ENCODE data around the gene CHST15. TPM values are rescaled to one million over a fixed set of nuclear protein-coding genes. Genes with fewer than 3 reads are reported as not detected.

CHST15 gene
- total RNA-seq, 1 donor from 2014 or later: 11.1 TPM

DNA sequence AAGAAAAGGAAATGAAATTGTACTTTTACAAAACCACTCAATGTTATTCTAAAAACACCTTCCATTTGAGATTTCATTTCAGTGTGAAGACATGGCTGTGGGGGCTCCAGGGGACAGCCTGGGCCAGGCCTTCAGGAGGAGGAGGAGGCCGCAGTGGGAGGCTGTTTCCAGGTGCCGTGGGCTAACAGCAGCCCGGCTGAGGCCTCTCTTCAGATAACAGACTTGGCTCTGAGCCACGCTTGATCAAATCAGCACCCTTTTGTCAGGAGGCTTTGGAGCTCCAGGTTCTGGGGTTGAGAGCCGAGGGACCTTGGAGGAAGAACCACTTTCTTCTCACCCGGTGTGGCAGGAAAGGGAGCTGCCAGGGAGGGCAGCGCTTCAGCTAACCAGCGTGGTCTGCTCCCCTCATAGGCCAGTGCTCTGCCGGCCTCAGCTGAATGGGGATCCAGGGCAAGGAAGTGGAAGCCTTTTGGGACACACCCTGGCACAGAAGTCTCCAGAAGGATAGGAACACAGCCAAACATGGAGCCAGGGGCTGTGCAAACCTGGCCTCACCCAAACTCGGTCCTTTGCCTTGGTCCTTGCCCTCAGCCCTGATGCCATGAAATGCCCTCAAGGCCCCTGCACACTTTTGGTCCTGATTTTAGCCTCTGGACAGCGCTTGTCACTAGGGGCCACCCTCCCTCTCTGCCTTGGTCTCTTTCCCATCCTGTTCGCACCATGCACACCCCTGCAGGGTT, 23.5 kb upstream of the CHST15 start:
- H3K27me3 ChIP-seq (ENCODE audit: control insufficient read depth, insufficient read depth, low read length): no peaks in the 10 kb centered on the region
- no peak for DNase-seq (ENCODE audit: low read depth)
- H3K36me3 ChIP-seq (ENCODE audit: control insufficient read depth, insufficient read depth, low read length): no peaks in the 10 kb centered on the region
- TF ChIP-seq, protein P1, sequence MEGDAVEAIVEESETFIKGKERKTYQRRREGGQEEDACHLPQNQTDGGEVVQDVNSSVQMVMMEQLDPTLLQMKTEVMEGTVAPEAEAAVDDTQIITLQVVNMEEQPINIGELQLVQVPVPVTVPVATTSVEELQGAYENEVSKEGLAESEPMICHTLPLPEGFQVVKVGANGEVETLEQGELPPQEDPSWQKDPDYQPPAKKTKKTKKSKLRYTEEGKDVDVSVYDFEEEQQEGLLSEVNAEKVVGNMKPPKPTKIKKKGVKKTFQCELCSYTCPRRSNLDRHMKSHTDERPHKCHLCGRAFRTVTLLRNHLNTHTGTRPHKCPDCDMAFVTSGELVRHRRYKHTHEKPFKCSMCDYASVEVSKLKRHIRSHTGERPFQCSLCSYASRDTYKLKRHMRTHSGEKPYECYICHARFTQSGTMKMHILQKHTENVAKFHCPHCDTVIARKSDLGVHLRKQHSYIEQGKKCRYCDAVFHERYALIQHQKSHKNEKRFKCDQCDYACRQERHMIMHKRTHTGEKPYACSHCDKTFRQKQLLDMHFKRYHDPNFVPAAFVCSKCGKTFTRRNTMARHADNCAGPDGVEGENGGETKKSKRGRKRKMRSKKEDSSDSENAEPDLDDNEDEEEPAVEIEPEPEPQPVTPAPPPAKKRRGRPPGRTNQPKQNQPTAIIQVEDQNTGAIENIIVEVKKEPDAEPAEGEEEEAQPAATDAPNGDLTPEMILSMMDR (IDR thresholded peaks at IDR 0.05; ENCODE audit: insufficient read depth, low read length, severe bottlenecking): no peak
- FAIRE-seq: no peak
- H3K4me3 ChIP-seq (ENCODE audit: low read depth, low read length): no peak overlapping the region

- TF ChIP-seq, protein P1 (IDR thresholded peaks at IDR 0.05; ENCODE audit: insufficient read depth, low read length, severe bottlenecking): no peak
- no peaks in the 10 kb centered on the region for H3K36me3 ChIP-seq (ENCODE audit: control insufficient read depth, insufficient read depth, low read length)
- DNase-seq (ENCODE audit: low read depth) (no peak), FAIRE-seq (no peak)
- no peaks in the 10 kb centered on the region for H3K27me3 ChIP-seq (ENCODE audit: control insufficient read depth, insufficient read depth, low read length)
- no peak overlapping the region for H3K4me3 ChIP-seq (ENCODE audit: low read depth, low read length)
Measured at GRCh38 chr10:124114696-124115095, 21.3 kb upstream of the CHST15 start.

GRCh38 chr10:124112891-124113580, 19.6 kb upstream of the CHST15 start:
- DNase-seq (ENCODE audit: low read depth): no peak
- no peak for FAIRE-seq

GRCh38 chr10:124110882-124111281, 17.5 kb upstream of the CHST15 start:
- TF ChIP-seq, protein P1 (IDR thresholded peaks at IDR 0.05; ENCODE audit: insufficient read depth, low read length, severe bottlenecking): no peak
- DNase-seq (ENCODE audit: low read depth) (no peak), FAIRE-seq (no peak)
- H3K4me3 ChIP-seq (ENCODE audit: low read depth, low read length): no peak overlapping the region
- no peaks in the 10 kb centered on the region for H3K36me3 ChIP-seq (ENCODE audit: control insufficient read depth, insufficient read depth, low read length)
- no peaks in the 10 kb centered on the region for H3K27me3 ChIP-seq (ENCODE audit: control insufficient read depth, insufficient read depth, low read length)

More at GRCh38 chr10:124112891-124113580, 19.6 kb upstream of the CHST15 start:
- Histone ChIP-seq H3K36me3 (ENCODE audit: control insufficient read depth, insufficient read depth, low read length) (no peaks in the 10 kb centered on the region), H3K4me3 (ENCODE audit: low read depth, low read length) (no peak overlapping the region), H3K27me3 (ENCODE audit: control insufficient read depth, insufficient read depth, low read length) (no peaks in the 10 kb centered on the region)
- TF ChIP-seq, protein P1 (IDR thresholded peaks at IDR 0.05; ENCODE audit: insufficient read depth, low read length, severe bottlenecking): no peak

DNA sequence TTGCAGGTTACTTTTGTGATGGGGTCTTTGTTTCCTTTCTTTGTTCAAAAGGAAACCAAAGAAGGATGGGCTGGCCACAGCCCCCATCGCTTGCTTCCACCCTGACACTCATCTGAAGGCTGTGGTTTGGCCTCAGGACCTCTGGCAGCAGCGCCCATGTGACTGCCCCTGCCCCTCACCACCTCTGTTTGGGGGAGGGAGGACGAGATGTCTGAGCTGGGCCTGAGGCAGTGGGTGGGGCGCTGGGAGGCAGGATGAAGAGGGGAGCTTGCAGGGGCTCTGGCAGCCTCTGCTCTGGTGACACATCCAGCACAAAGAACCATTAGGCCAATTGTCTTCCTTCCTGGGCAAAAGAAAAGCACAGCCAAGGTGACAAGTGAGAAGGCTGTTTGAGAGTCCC, 15.9 kb upstream of the CHST15 start:
- TF ChIP-seq, protein P1 (IDR thresholded peaks at IDR 0.05; ENCODE audit: insufficient read depth, low read length, severe bottlenecking): no peak
- DNase-seq (ENCODE audit: low read depth) (no peak), FAIRE-seq (no peak)
- H3K4me3 ChIP-seq (ENCODE audit: low read depth, low read length): no peak overlapping the region
- no peaks in the 10 kb centered on the region for H3K36me3 ChIP-seq (ENCODE audit: control insufficient read depth, insufficient read depth, low read length)
- no peaks in the 10 kb centered on the region for H3K27me3 ChIP-seq (ENCODE audit: control insufficient read depth, insufficient read depth, low read length)
